CD4-positive, alpha-beta T cell treated with Interleukin-17A for 4 hours (primary cell): ENCODE data around the gene VPS35.

Source experiments
- DNase-seq: peaks from one replicate; pipeline ENCODE4 v3.0.0-alpha.2; 2020; ENCODE audit warnings: mixed read lengths

The VPS35 gene

GRCh38 chr16:46606231-46606630 is 82.7 kb downstream of the VPS35 start:
- DNase-seq, result no peak
